ENCODE data around the gene S100A10.

S100A10 gene

GRCh38 chr1:151978922-151979321 lies 14.7 kb downstream of the S100A10 start:
- no peaks in the 10 kb centered on the region for H3K9me3 ChIP-seq (ENCODE audit: insufficient read depth, low read length, severe bottlenecking)
- no peak overlapping the region for H3K27ac ChIP-seq (ENCODE audit: low read length)
- TF ChIP-seq CTCF (IDR thresholded peaks at IDR 0.05; ENCODE audit: borderline replicate concordance, extremely low read depth, low read length, poor library complexity, severe bottlenecking) (no peak), EZH2 (IDR thresholded peaks at IDR 0.05; ENCODE audit: borderline replicate concordance, low read depth, low read length, severe bottlenecking) (no peak)
- H3K9ac ChIP-seq (ENCODE audit: low read depth, low read length) = no peak overlapping the region
- no peaks in the 10 kb centered on the region for H4K20me1 ChIP-seq (ENCODE audit: insufficient read depth, low read length)
- H2AFZ ChIP-seq (ENCODE audit: low read depth, low read length) = no peak overlapping the region
- ATAC-seq (ENCODE audit: insufficient read depth, low read depth) (no peak), DNase-seq (no peak)
- H3K36me3 ChIP-seq (ENCODE audit: insufficient read depth, low read length) = peaks cover 29% of the 10 kb centered on the region
- no peaks in the 10 kb centered on the region for H3K4me1 ChIP-seq (ENCODE audit: insufficient read depth, low read length)
- H3K79me2 ChIP-seq (ENCODE audit: insufficient read depth, low read length) = no peaks in the 10 kb centered on the region
- no peaks in the 10 kb centered on the region for H3K27me3 ChIP-seq (ENCODE audit: insufficient read depth, low read length, poor library complexity)
- H3K4me3 ChIP-seq (ENCODE audit: low read depth in 1 of 2, low read length in 2 of 2) = no peak overlapping the region
- H3K4me2 ChIP-seq (ENCODE audit: insufficient read depth, low read length) = no peak overlapping the region

GRCh38 chr1:151977662-151978230 lies 15.9 kb downstream of the S100A10 start:
- no peak overlapping the region for H3K27ac ChIP-seq (ENCODE audit: low read length)

GRCh38 chr1:151976858-151977257 lies 16.8 kb downstream of the S100A10 start:
- Histone ChIP-seq H3K36me3 (ENCODE audit: insufficient read depth, low read length) (peaks cover 12% of the 10 kb centered on the region; the same call in 1 of the 2 replicates), H3K27me3 (ENCODE audit: insufficient read depth, low read length, poor library complexity) (peaks cover 6% of the 10 kb centered on the region), H3K4me2 (ENCODE audit: insufficient read depth, low read length) (no peak overlapping the region), H3K27ac (ENCODE audit: low read length) (no peak overlapping the region), H3K79me2 (ENCODE audit: insufficient read depth, low read length) (no peaks in the 10 kb centered on the region), H3K4me3 (ENCODE audit: low read depth in 1 of 2, low read length in 2 of 2) (no peak overlapping the region), H3K9ac (ENCODE audit: low read depth, low read length) (no peak overlapping the region), H3K9me3 (ENCODE audit: insufficient read depth, low read length, severe bottlenecking) (no peaks in the 10 kb centered on the region), H3K4me1 (ENCODE audit: insufficient read depth, low read length) (no peaks in the 10 kb centered on the region), H2AFZ (ENCODE audit: low read depth, low read length) (no peak overlapping the region), H4K20me1 (ENCODE audit: insufficient read depth, low read length) (no peaks in the 10 kb centered on the region)
- ATAC-seq (ENCODE audit: insufficient read depth, low read depth) (no peak), DNase-seq (no peak)
- TF ChIP-seq CTCF (IDR thresholded peaks at IDR 0.05; ENCODE audit: borderline replicate concordance, extremely low read depth, low read length, poor library complexity, severe bottlenecking) (no peak), EZH2 (IDR thresholded peaks at IDR 0.05; ENCODE audit: borderline replicate concordance, low read depth, low read length, severe bottlenecking) (no peak)

More at GRCh38 chr1:151977662-151978230, 15.9 kb downstream of the S100A10 start:
- no peaks in the 10 kb centered on the region for H4K20me1 ChIP-seq (ENCODE audit: insufficient read depth, low read length)
- H2AFZ ChIP-seq (ENCODE audit: low read depth, low read length) = no peak overlapping the region
- H3K9me3 ChIP-seq (ENCODE audit: insufficient read depth, low read length, severe bottlenecking) = no peaks in the 10 kb centered on the region
- H3K4me3 ChIP-seq (ENCODE audit: low read depth in 1 of 2, low read length in 2 of 2) = no peak overlapping the region
- DNase-seq = no peak
- no peak for TF ChIP-seq EZH2 (IDR thresholded peaks at IDR 0.05; ENCODE audit: borderline replicate concordance, low read depth, low read length, severe bottlenecking)
- peaks cover 20% of the 10 kb centered on the region for H3K36me3 ChIP-seq (ENCODE audit: insufficient read depth, low read length)
- H3K9ac ChIP-seq (ENCODE audit: low read depth, low read length) = no peak overlapping the region
- H3K4me2 ChIP-seq (ENCODE audit: insufficient read depth, low read length) = no peak overlapping the region
- H3K4me1 ChIP-seq (ENCODE audit: insufficient read depth, low read length) = no peaks in the 10 kb centered on the region
- ATAC-seq (ENCODE audit: insufficient read depth, low read depth) = no peak
- no peaks in the 10 kb centered on the region for H3K79me2 ChIP-seq (ENCODE audit: insufficient read depth, low read length)
- peaks cover 3% of the 10 kb centered on the region for H3K27me3 ChIP-seq (ENCODE audit: insufficient read depth, low read length, poor library complexity)

- Histone ChIP-seq H2AFZ (ENCODE audit: low read depth, low read length) (no peak overlapping the region), H3K27me3 (ENCODE audit: insufficient read depth, low read length, poor library complexity) (peaks cover 6% of the 10 kb centered on the region), H3K27ac (ENCODE audit: low read length) (no peak overlapping the region), H3K9me3 (ENCODE audit: insufficient read depth, low read length, severe bottlenecking) (no peaks in the 10 kb centered on the region), H4K20me1 (ENCODE audit: insufficient read depth, low read length) (no peaks in the 10 kb centered on the region), H3K4me1 (ENCODE audit: insufficient read depth, low read length) (no peaks in the 10 kb centered on the region), H3K4me2 (ENCODE audit: insufficient read depth, low read length) (no peak overlapping the region), H3K4me3 (ENCODE audit: low read depth in 1 of 2, low read length in 2 of 2) (no peak overlapping the region), H3K9ac (ENCODE audit: low read depth, low read length) (no peak overlapping the region), H3K36me3 (ENCODE audit: insufficient read depth, low read length) (peaks cover 5% of the 10 kb centered on the region; the same call in 1 of the 2 replicates), H3K79me2 (ENCODE audit: insufficient read depth, low read length) (no peaks in the 10 kb centered on the region)
- DNase-seq (no peak), ATAC-seq (ENCODE audit: insufficient read depth, low read depth) (no peak)
- TF ChIP-seq EZH2 (IDR thresholded peaks at IDR 0.05; ENCODE audit: borderline replicate concordance, low read depth, low read length, severe bottlenecking) = no peak
- TF ChIP-seq CTCF (IDR thresholded peaks at IDR 0.05; ENCODE audit: borderline replicate concordance, extremely low read depth, low read length, poor library complexity, severe bottlenecking) = no peak
Measured at GRCh38 chr1:151976015-151976343, 17.7 kb downstream of the S100A10 start.
